AG10803 (cell line): ENCODE data around the gene ANKRD29.

ENCODE experiments used
- DNase-seq: peaks from one replicate; pipeline ENCODE4 v3.0.0; 2010; ENCODE audit warnings: low read depth
- H3K4me3 ChIP-seq: 2 replicates; pipeline ENCODE4 v1.5.1; 2011; ENCODE audit warnings: mild to moderate bottlenecking, low read length, control low read depth
- TF ChIP-seq, protein P1 (sequence below): conservative IDR thresholded peaks from 2 replicates; pipeline ENCODE4 v1.5.1; 2011; ENCODE audit warnings: mild to moderate bottlenecking, low read length, control low read depth, inconsistent platforms

ANKRD29 gene

DNA sequence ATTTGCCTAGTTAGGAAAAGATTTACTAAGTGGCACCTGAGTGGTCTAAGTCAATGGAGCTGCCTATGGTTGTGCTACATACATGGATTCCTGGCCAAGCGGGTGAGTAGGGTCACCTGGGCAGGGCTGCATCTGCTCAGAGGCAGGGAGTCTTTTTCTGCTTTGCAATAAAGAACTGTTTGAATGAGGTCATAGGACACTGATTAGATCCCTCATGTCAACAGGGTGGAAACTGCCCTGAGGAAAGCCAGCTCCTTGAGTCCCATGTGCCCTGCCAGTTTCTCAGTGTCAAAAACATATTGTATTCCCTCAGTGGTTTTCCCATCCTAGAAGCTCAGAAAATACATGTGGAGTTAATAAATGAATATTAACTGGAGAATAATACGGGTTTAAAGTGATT is 31.1 kb upstream of the ANKRD29 start:
- TF ChIP-seq, protein P1, sequence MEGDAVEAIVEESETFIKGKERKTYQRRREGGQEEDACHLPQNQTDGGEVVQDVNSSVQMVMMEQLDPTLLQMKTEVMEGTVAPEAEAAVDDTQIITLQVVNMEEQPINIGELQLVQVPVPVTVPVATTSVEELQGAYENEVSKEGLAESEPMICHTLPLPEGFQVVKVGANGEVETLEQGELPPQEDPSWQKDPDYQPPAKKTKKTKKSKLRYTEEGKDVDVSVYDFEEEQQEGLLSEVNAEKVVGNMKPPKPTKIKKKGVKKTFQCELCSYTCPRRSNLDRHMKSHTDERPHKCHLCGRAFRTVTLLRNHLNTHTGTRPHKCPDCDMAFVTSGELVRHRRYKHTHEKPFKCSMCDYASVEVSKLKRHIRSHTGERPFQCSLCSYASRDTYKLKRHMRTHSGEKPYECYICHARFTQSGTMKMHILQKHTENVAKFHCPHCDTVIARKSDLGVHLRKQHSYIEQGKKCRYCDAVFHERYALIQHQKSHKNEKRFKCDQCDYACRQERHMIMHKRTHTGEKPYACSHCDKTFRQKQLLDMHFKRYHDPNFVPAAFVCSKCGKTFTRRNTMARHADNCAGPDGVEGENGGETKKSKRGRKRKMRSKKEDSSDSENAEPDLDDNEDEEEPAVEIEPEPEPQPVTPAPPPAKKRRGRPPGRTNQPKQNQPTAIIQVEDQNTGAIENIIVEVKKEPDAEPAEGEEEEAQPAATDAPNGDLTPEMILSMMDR, result no peak
- H3K4me3 ChIP-seq, result no peak overlapping the region
- no peak for DNase-seq

DNA sequence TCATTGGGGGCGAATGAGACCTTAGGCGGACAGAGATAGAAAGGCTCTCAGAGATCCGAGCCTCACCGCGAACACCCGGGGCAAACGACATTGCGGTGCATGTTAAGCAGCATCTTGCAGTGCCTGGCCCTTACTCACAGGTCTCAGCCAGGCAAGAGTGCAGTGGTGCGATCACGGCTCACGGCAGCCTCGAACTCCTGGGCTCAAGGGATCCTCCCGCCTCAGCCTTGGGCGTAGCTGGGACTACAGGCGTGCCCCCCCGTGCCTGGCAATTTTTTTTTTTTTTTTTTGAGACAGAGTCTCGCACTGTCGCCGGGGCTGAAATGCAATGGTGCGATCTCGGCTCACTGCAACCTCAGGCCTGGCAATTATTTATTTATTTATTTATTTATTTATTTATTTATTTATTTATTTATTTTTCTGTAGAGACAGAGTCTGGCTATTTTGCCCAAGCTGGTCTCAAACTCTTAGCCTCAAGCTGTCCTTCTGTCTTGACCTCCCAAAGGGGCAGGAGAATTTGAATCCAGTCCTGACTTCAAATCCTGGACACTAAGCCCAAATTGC is 27.9 kb upstream of the ANKRD29 start:
- no peak for DNase-seq
- H3K4me3 ChIP-seq, result no peak overlapping the region

DNA sequence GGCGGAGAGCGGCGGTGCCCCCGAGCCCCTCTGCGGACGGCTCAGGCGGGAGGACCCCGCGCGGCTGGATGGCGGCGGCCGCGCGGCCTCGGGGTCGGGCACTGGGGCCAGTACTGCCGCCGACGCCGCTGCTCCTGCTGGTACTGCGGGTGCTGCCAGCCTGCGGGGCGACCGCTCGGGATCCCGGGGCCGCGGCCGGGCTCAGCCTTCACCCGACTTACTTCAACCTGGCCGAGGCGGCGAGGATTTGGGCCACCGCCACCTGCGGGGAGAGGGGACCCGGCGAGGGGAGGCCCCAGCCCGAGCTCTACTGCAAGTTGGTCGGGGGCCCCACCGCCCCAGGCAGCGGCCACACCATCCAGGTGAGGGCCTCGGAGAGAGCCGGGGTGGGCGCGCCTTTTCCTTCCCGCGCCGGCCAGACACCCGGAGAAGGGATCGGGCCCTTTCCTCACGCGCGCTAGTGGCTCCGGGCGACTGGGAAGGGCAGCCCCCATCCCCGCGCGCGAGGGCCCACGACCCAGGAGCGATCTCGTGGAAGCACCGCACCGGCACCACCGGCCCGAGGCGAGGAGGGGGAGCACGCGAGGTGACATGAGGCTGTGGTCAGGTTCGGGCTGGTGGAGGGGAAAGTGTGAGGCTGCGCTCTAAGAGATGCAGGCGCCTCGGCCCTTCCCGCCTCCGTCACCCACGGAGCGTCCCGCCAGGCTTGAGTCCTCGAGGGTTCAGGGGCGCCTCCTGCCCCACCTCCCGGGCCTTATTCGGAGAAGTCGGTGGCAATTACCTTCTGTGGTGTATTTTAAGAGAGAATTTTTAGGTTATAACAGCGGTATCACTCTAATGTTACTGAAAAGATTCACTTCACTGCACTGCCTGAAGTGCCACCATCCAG is 27.1 kb upstream of the ANKRD29 start:
- TF ChIP-seq, protein P1, result no peak
- no peak for DNase-seq
- H3K4me3 ChIP-seq, result peak overlapping the region; percentile 49

More for the DNA sequence above, 27.9 kb upstream of the ANKRD29 start:
- TF ChIP-seq, protein P1, result no peak

DNA sequence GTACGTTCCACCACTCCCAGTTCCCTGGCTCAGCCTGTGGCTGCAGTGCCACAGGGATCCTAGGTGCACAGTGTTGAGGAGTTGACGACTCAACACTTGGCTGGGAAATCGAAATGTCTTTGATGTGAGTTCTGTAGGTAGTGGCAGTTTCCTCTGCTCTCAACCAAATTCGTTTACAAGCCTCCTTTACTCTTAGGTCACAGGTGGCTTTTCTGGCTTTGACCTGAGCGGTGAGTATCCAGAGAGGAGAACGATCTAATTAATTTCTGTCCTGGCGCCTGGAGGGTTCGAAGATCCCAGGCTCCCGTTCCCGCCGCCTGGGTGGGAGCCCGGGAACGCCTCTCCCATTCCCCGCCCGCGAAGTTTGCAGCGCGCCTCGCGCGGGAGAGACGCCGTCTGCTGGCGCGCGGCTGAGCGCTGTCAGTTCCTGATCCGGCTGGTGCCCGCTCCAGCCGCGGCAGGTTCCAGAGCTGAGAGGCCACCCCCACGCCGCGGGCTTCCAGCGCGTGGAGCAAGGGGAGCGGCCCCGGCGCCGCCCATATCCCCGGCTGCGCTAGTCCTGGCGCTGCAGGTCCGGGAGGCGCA is 26.4 kb upstream of the ANKRD29 start, which contains the start of gene LAMA3:
TSS of gene LAMA3 (plus strand) at position 423 of the 585 bp plus-strand sequence. CDS start 231 bp downstream, outside the sequence.
- peak within 1 kb of the TSS; percentile 49 for H3K4me3 ChIP-seq
- TF ChIP-seq, protein P1, result peak; percentile 22
- peak; percentile 27 for DNase-seq

DNA sequence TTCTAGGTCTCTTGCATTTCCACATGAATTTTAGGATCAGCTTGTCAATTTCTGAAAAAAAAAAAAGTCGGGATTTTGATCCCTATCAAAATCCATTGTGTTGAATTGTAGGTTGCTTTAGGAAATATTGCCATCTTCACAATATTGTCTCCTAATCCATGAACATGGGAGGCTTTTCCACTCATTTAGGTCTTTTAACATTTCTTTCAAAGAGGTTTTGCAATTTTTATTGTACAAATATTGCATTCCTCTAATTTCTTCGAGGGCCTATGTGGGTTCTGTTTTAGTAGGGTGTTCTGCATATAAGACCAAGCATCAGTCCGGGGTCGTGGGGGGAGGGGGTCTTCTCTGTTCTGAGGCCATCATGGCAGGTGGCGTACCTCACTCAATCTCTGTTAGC is 25.8 kb upstream of the ANKRD29 start:
- DNase-seq, result no peak
- TF ChIP-seq, protein P1, result no peak
- no peak overlapping the region for H3K4me3 ChIP-seq

DNA sequence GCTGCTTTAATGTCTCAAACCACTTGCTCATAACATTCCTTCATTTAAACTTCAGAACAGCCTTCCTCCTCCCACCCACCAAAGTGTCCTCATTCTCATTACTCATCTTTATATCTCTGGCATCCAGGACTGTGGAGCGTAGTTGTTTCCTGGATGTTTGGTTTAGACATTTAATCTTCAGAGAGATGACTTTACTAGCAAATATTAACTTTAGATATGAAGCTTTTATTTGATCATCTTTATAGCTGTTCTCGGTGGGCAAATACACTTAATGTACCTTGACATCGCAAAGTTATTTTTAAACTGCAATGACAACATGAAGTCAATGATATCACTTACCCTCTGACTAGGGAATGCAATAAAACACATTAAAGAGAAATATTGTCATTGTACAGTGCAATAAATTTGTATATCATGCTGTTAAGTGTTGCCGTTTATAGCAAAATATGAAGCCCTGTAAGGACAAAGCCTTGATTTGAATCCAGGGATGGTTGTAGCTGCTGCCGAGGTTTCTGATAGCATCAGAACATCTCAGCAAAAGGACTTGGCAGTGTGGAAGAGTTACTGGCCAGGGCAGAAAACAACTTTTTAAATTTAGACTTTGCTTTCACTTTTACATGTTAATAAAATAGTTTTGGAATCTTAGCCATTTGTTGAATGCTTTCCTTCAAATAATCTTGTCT is 21.9 kb upstream of the ANKRD29 start:
- no peak overlapping the region for H3K4me3 ChIP-seq
- no peak for DNase-seq
- TF ChIP-seq, protein P1, result no peak
